Activated effector memory CD4-positive, alpha-beta T cell treated with Interleukin-2 at 50 U/mL for 16 hours (primary cell): ENCODE measurements around the gene UGT1A6.
A peak's percentile ranks its signal among the peaks of the same experiment; 100 is the strongest.
"Not testable (repeated sequence)": the region's sequence is repeated elsewhere in the genome, so short reads cannot be mapped to it uniquely, and the experiment has no call there.

Source experiments
- DNase-seq: peaks from one replicate; pipeline ENCODE4 v3.0.0-alpha.2; 2020

The UGT1A6 gene

GRCh38 chr2:233688341-233688740 lies 4.3 kb upstream of the UGT1A6 start:
- no peak for DNase-seq

GRCh38 chr2:233689031-233689430 lies 3.7 kb upstream of the UGT1A6 start:
- no peak for DNase-seq

- DNase-seq, result no peak
Measured at GRCh38 chr2:233689501-233689900, 3.2 kb upstream of the UGT1A6 start.

- no peak for DNase-seq
Measured at GRCh38 chr2:233690444-233690843, 2.2 kb upstream of the UGT1A6 start.

GRCh38 chr2:233691443-233692433 lies 952 bp upstream of the UGT1A6 start:
- DNase-seq, result no peak

- no peak for DNase-seq
Measured at GRCh38 chr2:233693963-233694362, 1.3 kb downstream of the UGT1A6 start.

GRCh38 chr2:233698740-233699139 lies 6.0 kb downstream of the UGT1A6 start:
- no peak for DNase-seq

GRCh38 chr2:233699424-233700027 lies 6.8 kb downstream of the UGT1A6 start:
- DNase-seq, result no peak

- DNase-seq, result no peak
Measured at GRCh38 chr2:233700028-233700635, 7.4 kb downstream of the UGT1A6 start.

- DNase-seq, result not testable (repeated sequence)
Measured at GRCh38 chr2:233700842-233701241, 8.2 kb downstream of the UGT1A6 start.

- DNase-seq, result no peak
Measured at GRCh38 chr2:233702238-233702637, 9.5 kb downstream of the UGT1A6 start.

- no peak for DNase-seq
Measured at GRCh38 chr2:233705911-233706506, 13.3 kb downstream of the UGT1A6 start.

- no peak for DNase-seq
Measured at GRCh38 chr2:233706720-233707119, 14.0 kb downstream of the UGT1A6 start.

GRCh38 chr2:233707940-233708644 lies 15.4 kb downstream of the UGT1A6 start:
- no peak for DNase-seq

GRCh38 chr2:233708942-233709341 lies 16.3 kb downstream of the UGT1A6 start:
- no peak for DNase-seq

- peak; percentile 37 for DNase-seq
Measured at GRCh38 chr2:233711312-233712008, 18.8 kb downstream of the UGT1A6 start.

GRCh38 chr2:233712611-233713261 lies 20.0 kb downstream of the UGT1A6 start, which contains the start of gene UGT1A5:
TSS of gene UGT1A5 (plus strand) at chr2:233712907. CDS start at chr2:233712992, 85 bp downstream.
- DNase-seq, result no peak

GRCh38 chr2:233713262-233713615 lies 20.5 kb downstream of the UGT1A6 start:
- no peak for DNase-seq

GRCh38 chr2:233714121-233714520 lies 21.4 kb downstream of the UGT1A6 start:
- DNase-seq, result no peak

GRCh38 chr2:233718552-233718951 lies 25.9 kb downstream of the UGT1A6 start, which contains the start of gene UGT1A4:
TSS of gene UGT1A4 (plus strand) at chr2:233718736. CDS start at chr2:233718821, 85 bp downstream.
- no peak for DNase-seq

- no peak for DNase-seq
Measured at GRCh38 chr2:233728723-233729301, 36.1 kb downstream of the UGT1A6 start, which contains the start of gene UGT1A3. TSS of gene UGT1A3 (plus strand) at chr2:233729042. CDS start at chr2:233729127, 85 bp downstream.
